Stimulated activated naive CD8-positive, alpha-beta T cell treated with anti-CD3 and anti-CD28 coated beads, Interleukin-15, Interleukin-2, amounts not matched to agents 100 U/mL and 50 U/mL, for 24 hours (primary cell): Measurements from ENCODE around the gene CLEC7A.
A peak's percentile ranks its signal among the peaks of the same experiment; 100 is the strongest.

ENCODE experiments used
- ATAC-seq: fragments of 150-1000 bp; cut with Tn5 transposase; one replicate; pipeline ENCODE4 v1.10.0; 2021
- DNase-seq: peaks from one replicate; pipeline ENCODE4 v3.0.0; 2021

The CLEC7A gene

DNA sequence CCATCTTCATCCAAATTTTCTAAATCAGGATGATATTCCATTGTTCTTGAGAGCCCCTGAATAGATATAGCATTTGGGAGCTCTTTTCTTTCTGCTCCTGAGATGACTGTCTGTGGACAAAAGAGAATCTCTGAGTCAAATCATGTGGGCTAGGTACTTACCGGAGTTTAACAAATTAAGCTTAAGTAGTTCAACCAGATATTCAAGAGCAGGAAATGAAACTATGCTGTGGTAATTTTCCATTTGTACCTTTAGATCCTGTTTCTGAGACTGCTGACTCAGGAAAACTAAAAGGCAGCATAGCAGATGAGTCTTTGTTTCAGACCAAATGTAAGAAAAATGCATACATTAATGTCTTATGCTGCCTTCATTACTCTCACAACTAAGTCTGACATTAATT lies at the start of gene CLEC7A:
TSS of gene CLEC7A (minus strand) at position 158 of the 400 bp plus-strand sequence. CDS start at position 41, 117 bp downstream.
- no peak for DNase-seq

DNA sequence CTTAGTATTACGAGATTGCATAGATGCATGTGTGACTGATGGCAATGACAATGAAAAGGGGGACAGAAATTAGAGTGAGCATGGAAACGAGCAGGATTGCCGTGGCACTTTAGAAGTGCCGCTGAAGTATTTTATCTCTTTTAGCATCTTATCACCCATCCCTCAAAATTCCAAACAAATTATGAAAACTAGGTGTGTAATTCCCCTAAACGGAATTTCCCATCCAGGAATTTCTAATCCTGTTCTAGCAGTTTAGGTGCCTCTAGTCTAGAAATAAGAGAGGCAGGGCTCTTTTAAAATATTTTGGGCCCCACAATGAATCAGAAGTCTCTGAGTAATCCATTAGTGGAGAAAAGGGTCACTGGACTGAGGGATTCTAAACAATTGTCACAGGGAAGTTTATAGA lies 49.8 kb upstream of the CLEC7A start:
- ATAC-seq (no peak), DNase-seq (no peak)

More for the DNA sequence above, at the start of gene CLEC7A:
- ATAC-seq = peak; percentile 85

DNA sequence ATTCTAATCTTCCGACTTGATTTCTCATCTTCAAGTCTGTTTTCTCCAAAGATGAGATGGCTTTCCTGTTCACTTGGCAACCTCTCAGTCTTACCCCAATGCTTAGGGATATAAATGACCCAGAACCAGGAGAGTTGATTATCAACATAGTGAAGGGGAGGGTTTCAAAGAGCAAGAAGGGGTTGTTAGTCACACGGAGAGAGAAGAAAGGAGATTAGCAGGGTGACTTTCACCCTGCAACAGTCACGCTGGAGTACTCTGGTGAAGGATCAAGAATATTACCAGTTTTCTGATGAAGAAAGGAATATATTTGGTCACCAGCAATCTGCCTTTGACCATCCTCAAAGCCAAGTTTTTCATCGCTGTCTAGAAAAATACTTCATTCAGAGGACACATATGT lies 48.8 kb upstream of the CLEC7A start, which contains the start of gene TMEM52B:
TSS of gene TMEM52B (plus strand) at position 212 of the 400 bp plus-strand sequence. CDS start 543 bp downstream, outside the sequence.
- ATAC-seq = no peak
- no peak for DNase-seq

DNA sequence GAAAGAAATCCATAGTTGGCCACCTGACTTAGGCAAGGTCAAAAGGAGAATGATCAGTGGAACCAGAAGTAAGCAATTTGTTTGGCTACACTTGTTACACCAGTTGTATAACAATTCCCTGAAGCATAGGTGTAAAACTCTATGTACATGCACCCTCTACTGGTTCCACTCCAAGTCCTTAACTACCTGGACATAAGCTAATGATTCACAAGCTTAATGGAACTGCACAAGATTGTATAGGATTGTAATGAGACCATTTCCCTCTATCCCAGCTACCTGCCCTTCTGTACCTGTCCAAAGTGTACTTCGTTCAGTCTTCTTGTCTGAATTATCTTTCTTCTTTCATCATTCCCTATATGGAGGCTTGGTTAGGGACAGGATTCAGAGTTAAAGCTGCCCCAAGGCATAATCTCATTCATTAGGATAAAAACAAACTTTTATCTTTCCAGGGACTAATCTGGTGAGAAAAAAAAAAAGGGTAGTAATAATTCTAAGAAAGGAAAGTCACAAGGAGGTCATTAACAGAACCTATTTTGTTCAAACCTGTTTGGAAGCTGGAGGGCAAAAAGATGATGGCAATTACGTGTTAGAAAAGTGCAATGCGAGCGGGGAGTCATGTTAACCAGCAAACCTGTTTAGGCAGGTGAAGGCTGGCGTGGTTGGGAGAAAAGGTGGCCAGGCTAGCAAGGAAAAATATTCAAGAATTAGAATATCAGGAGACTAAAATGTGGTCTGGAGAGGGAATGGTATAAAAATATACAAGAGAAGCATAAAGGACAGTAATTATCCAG lies 46.0 kb upstream of the CLEC7A start:
- DNase-seq (no peak), ATAC-seq (no peak)

DNA sequence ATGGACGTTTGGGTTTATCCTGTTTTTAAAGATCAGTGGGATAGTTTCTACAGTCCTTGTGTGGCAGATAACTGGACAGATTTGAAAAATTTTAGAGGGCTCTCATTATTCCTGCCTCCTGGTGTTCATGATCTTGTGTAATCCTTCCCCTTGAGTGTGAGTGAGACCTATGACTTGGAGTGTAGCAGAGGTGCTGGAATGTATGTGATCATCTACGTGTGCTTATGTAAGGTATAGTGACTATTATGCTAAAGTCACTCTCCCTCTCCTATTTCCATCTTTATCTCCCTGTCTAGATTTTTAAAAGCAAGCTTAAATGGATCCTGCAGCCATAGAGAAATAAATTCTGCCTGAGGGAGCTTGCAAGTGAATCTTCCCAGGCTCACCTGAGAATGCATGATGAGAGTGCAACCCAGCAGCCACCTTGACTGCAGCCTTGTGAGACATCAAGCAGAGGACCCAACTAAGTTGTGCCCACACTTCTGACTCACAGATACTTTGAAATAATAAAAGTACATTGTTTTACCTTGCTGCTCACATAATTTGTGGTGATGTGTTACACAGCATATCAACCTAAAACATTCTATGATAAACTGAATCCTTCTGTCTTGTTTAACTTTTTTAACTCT lies 45.1 kb upstream of the CLEC7A start:
- DNase-seq = no peak
- no peak for ATAC-seq

DNA sequence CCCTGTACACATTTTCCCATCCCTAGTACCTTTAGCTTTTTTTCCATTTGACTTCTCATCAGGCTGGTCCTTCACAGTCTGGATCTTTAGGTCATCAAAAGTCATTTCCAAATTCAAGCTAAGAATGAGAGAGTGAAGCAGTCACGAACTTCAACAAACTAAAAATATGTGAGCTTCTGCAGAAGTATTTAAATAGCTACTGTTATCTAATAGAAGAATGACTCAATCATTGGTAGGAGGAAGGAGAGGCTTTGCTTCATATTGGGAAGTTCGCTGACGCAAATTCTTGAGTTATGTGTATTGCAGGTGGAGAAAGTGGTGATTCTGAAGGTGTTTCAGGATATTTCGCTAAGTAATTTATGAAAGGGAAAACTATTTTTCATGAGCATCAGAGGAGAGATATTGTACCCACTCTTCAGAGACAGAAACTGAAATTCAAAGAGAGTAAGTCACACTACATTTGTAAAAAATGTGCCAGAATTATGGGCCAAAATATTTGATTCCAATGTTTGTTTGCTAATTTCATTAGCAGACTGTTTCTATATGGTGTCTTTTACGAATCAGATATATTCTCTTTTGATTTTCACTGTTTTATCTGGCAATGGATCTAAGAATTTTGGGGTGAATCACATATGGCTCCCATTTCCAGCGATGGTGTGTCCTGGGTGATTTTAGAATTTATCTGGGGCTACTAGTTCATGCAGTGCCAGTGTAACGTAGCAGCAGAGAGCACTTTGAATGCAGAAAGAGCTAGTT lies 42.2 kb upstream of the CLEC7A start, which contains the start of gene OLR1:
TSS of gene OLR1 (minus strand) at position 160 of the 756 bp plus-strand sequence. CDS start at position 105, 55 bp downstream.
- ATAC-seq (no peak), DNase-seq (no peak)

DNA sequence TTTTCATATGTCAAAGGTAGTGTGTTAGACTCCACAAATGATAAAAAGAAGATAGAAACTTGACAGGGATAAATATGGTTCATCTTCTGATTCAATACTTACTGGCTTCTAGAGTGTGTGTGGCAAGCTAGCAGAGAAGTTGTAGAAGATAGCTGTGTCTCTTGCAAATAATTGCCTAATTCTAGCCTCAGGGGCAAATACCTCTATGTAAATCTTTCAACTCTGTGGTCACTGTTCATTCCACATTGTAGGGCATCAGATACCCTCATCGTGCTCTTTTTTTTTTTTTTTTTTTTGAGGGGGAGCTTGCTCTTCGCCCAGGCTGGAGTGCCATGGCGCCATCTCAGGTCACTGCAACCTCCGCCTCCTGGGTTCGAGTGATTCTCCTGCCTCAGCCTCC lies 40.2 kb upstream of the CLEC7A start:
- ATAC-seq (no peak), DNase-seq (no peak)

DNA sequence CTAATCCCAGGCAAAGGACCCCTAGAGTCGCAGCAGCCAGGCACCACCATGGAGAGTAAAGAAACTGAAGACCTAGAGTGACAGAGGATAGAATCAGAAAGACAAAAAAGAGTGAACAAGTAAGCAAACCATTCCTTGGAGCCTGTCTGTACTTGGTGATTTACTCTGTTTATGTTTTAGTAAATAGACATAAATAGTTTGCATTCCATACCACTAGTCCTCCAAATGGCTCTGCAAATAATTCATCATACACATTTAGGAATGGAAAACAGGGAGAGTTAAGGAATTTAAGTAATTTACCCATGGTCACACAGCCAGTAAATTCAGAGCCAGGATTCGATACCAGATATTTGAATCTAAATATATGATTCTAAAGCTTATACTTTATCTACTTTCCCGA lies 39.1 kb upstream of the CLEC7A start:
- DNase-seq (no peak), ATAC-seq (no peak)

DNA sequence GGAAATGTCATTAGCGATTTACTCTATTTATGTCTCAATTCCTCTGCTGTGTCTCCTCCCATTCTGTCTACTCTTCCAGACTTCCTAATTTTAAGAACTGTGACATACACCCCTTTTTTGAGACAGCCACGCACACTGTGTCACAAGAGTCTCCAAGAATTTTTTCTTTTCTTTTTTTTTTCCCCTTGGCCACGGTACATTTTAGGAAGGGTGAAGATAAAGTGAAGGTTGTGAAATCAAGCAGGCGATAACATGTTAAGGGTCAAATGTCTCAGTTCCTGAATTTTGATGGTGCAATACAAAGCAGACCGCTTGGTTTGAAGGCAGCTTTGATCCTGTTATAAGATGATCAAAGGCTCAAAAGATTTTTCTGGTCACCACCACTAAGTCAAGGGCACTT lies 37.6 kb upstream of the CLEC7A start:
- ATAC-seq (no peak), DNase-seq (no peak)

DNA sequence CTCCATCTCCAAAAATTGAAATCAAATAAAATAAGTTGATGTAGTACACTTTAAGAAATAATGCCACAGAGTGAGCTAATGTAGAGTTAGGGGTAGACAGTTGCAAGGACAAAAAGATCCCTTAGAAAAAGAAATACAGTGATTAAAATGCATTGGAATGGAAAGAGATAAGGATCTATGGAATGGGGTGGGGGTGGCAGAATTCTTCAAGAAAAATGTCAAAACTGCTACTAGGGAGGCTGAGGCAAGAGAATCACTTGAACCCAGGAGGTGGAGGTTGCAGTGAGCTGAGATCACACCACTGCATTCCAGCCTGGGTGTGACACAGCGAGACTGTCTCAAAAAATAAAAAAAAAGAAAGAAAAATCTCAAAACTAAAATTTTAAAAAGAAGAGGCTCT lies 35.4 kb upstream of the CLEC7A start:
- ATAC-seq (no peak), DNase-seq (no peak)

DNA sequence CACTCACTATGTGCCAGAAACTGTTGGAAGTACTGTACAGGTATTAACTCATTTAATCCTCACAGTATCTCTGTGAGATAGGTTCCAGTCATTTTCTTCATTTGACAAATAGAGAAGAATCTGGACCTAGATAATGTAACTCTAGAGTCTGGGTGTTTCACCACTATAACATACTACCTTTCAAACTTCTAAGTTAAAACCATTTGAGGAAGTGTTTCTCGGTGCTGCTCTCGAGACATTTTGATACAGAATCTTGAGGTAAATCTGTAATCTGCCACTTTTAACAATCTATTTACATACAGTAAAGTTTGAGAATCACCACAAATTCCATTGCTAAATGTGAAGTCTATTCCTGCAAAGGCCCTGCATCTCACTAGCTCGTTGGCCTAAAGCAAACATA lies 33.1 kb upstream of the CLEC7A start:
- DNase-seq (no peak), ATAC-seq (no peak)

DNA sequence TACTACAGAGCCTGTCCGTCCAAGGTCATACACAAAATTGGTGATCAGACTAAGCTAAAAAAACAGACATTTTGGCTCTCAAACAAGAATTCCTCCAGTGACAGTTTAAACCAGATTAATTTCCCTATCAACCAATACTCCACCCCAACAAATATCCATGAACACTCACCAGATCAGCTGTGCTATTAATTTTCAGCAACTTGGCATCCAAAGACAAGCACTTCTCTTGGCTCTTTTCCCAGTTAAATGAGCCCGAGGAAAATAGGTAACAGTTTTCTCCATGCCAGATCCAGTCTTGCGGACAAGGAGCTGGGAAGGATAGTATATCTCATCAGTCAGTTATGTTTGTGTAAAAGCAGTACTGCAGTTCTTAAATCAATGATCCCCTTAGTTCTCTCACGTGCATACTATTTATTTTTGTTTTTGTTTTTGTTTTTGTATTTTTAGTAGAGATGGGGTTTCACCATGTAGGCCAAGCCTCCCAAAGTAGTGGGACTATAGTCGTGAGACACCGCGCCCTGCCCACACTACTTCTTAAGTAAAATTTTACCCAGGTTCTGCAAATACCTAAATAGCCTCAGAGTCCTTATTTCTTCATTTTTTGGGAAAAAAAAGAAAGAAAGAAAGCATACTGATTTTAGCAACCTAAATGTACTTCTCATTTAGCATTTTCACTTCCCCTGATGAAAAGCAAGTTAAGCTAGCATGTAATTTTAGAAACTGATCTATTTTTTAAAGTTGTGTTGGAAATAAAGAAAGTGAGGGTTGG lies 30.8 kb upstream of the CLEC7A start:
- DNase-seq (no peak), ATAC-seq (no peak)

DNA sequence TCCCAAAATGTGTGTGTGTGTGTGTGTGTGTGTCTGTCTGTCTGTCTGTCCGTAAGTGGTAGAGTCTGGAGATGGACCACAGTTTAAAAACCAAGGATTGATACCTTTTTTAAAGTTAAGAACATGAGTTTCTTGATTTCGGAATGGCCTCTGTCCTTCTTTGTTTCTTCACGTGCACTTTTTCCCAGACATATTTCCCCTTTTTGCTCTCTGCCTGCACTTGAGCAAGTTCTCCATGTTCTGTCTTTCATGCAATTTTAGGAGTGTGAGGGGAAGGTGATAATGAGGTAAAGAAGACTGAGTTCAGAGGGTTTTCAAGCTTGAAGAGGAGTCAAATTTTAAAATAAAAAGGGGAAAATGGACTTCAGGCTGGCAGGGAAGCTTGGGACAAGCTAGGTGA lies 29.3 kb upstream of the CLEC7A start:
- DNase-seq (no peak), ATAC-seq (no peak)

DNA sequence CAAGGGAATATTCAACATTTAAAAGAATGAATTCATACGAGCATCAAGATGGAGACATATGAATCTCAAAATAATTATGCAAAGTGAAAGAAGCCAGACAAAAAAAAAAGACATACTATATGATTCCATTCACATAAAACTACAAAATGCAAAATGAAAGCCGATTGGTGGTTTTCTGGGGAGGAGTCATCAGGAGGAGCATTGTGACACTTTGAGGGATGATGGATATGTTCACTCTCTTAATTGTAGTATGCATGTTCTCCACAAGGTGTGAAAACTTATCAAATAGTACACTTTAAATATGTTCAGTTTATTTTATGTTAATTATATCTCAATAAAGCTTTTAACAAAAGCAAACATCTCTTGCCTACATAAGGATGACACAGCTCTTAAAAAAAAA lies 28.4 kb upstream of the CLEC7A start:
- no peak for DNase-seq
- ATAC-seq = no peak

DNA sequence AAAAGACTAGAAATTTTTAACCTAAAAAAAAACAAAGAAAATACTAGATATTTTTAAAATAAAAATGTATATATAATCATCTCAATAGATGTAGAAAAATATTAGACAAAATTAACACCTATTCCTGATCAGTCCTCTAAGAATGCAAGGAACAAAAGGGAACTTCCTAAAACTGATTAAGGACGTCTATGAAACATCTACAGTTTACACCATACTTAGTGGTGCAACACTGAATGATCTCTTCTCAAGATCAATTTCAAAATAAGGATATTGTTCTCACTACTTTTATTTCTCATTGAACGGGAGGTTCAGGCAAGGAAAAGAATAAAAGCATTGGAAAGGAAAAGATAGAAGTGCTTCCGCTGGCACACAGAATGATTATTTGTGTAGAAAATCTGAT lies 26.0 kb upstream of the CLEC7A start:
- DNase-seq (no peak), ATAC-seq (no peak)

DNA sequence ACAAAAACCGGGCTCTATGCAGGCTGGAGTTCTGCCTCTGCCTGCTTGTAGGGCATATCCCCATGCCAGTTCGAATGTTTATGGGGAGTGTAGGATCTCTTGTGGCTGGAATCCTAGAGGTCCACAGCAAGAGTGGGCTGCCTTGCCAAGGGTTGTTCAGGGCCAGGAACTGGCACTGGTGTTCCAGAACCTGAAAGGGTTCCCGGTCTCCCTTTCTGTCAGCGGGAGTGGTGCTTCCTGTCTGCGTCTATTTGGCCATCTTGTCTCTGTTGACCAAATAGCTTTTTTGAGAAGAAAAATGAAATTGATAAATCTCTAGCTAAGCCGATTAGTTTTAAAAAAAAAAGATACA lies 24.1 kb upstream of the CLEC7A start:
- DNase-seq (no peak), ATAC-seq (no peak)

DNA sequence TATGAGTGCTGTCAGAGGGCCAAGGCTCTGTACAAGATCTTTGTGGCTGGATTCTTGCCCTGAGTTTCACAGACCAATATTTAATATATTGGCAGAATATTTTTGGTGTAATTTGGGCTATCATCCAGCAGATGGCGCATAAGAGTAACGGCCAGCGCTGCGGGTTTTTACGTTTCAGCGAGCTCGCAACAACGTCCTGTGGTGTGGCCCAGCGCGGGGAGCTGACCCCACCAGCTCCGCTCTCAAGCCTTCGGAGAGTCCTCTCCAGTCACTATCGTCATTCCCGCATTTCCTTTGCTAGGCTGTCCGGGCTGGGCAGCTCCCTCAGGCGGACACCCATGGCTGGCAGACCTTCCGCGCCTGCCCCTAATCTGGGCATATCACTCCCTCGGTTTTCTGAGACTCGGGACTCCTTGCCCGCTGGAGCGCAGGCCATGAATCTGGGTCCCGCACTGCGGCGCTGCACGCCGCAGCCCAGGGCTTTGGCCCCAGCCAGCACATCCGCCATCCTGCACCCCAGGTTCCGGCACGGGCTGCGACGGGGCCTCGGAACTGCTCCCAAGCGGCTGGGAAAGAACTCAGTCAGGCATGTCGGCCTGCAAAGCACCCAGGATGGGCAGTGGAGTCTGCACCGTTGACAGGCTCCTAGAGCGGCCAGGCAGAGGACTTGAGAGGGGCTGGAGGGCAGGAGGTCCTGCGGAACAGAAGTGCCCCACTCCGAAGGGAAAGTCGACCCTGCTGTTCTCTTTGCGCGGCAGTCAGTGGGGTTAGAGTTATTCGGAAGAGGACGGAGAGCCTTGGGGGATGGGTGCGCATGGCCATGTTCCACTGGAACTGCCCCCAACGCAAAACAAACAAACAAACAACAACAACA lies 23.5 kb upstream of the CLEC7A start:
- DNase-seq (peak; percentile 60), ATAC-seq (peak; percentile 86)

DNA sequence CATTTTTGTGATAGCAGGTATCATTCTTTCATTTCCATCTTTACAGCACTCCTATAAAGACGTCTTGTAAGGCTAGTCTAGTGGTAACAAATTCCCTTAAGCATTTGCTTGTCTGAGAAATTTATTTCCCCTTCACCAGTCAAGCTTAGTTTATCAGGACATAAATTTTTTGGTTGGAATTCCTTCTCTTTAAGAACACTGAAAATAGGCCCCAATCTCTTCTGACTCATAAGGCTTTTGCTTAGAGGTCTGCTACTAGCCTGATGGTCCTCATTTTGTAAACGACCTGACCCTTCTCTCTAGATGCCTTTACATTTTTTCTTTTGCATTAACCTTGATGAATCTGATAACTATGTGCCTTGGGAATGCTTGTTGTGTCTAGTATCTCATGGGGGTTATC lies 21.6 kb upstream of the CLEC7A start:
- ATAC-seq (no peak), DNase-seq (no peak)

DNA sequence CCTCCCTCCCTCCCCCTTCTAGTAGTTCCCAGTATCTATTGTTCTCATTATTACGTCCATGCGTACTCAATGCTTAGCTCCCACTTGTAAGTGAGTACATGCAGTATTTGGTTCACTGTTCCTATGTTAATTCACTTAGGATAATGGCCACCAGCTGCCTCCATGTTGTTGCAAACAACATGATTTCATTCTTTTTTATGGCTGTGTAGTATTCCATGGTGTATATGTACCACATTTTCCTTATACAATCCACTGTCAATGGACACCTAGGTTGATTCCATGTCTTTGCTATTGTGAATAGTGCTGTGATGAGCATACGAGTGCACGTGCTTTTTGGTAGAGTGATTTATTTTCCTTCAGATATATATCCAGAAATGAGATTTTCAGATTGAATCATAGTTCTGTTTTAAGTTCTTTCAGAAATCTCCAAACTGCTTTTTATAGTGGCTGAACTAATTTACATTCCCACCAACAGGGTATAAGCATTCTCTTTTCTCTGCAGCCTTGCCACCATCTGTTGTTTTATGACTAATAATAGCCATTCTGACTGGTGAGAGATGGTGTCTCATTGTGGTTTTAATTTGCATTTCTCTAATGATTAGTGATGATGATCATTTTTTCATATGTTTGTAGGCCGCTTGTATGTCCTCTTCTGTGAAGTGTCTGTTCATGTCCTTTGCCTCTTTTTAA lies 17.9 kb upstream of the CLEC7A start:
- DNase-seq (no peak), ATAC-seq (peak; percentile 28)

DNA sequence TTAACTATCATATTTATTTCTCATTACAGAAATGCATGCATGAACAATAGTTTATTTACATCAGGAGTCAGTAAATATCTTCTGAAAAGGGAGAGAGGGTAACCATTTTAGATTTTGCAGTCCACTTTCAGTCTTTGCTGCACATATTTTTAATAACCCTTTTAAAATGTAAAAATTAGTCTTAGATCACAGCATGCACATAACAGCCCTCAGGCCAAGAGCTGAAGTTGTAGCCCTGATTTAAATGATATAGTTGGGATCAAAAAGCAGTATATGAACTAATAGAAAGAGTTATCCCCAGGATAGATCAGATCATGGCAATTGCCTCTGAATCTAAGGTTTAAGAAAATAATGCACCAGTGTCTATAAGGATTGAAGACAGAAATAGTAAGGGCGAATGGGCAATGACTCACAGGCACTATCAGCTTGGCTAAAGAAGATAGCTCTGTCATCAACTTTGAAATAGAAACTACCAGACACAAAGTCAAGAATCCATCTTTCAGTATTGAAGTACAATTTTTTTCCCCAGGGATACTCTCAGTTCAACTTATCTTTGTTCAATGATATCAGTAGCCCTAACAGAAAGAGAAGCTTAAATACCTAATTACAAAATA lies 13.1 kb upstream of the CLEC7A start:
- ATAC-seq (no peak), DNase-seq (no peak)
